ENCODE data around the gene SLC25A21.

The SLC25A21 gene

GRCh38 chr14:36676236-36676635 lies 496.2 kb downstream of the SLC25A21 start:
- Histone ChIP-seq H3K36me3 (ENCODE audit: control insufficient read depth in 2 of 2, insufficient read depth in 1 of 2, low read length in 2 of 2) (peaks cover 15 to 20% of the 10 kb centered on the region in 2 experiments), H3K9me3 (ENCODE audit: control insufficient read depth, insufficient read depth, low read depth, low read length) (no peaks in the 10 kb centered on the region), H3K4me3 (ENCODE audit: low read depth, low read length) (no peak overlapping the region), H3K4me1 (ENCODE audit: control insufficient read depth, insufficient read depth, low read length) (peaks cover 5% of the 10 kb centered on the region; the same call in 1 of the 2 replicates), H3K27ac (ENCODE audit: extremely low read depth, low read depth, low read length) (no peak overlapping the region)
- TF ChIP-seq GFI1B (tag by site-specific recombination; IDR thresholded peaks at IDR 0.05): no peak
- TF ChIP-seq, protein P1, sequence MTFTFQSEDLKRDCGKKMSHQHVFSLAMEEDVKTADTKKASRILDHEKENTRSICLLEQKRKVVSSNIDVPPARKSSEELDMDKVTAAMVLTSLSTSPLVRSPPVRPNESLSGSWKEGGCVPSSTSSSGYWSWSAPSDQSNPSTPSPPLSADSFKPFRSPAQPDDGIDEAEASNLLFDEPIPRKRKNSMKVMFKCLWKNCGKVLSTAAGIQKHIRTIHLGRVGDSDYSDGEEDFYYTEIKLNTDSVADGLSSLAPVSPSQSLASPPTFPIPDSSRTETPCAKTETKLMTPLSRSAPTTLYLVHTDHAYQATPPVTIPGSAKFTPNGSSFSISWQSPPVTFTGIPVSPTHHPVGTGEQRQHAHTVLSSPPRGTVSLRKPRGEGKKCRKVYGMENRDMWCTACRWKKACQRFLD (tag by site-specific recombination; IDR thresholded peaks at IDR 0.05): no peak
- TF ChIP-seq YY2 (tag by site-specific recombination; IDR thresholded peaks at IDR 0.05): no peak
- no peak for TF ChIP-seq REST (tag by site-specific recombination; IDR thresholded peaks at IDR 0.05)
- TF ChIP-seq ZNF433 (tag by site-specific recombination; IDR thresholded peaks at IDR 0.05; ENCODE audit: low read depth): no peak
- no peak for TF ChIP-seq ZNF561 (tag by site-specific recombination; IDR thresholded peaks at IDR 0.05; ENCODE audit: borderline replicate concordance)
- no peak for TF ChIP-seq ZNF776 (tag by site-specific recombination; IDR thresholded peaks at IDR 0.05; ENCODE audit: borderline replicate concordance)
- ChIA-PET POLR2A (no interaction called here), CTCF (no interaction called here)

GRCh38 chr14:36675581-36675980 lies 496.8 kb downstream of the SLC25A21 start:
- POLR2A ChIA-PET: no interaction called here
- CTCF ChIA-PET: no interaction called here
- peaks cover 15 to 20% of the 10 kb centered on the region in 2 experiments for H3K36me3 ChIP-seq (ENCODE audit: control insufficient read depth in 2 of 2, insufficient read depth in 1 of 2, low read length in 2 of 2)

DNA sequence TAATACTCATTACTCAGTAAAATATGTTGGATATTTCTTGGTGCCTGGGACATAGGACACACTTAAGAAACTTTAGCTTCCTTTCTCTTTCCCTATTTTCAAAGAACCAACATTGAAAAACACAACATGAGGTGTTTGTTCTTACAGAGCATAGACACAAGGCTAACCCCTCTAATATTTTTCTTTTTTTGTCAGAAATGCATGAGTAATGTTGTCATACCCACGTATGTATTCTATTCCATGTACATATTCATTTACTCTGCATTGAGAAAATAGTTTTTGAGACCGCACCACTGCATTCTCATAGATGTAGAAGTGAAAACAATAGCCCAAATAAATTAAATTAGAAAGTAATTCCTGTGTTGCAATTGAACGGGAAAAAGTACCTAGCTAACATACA lies 497.7 kb downstream of the SLC25A21 start:
- CTCF ChIA-PET: no interaction called here
- Histone ChIP-seq H3K9me3 (ENCODE audit: control insufficient read depth, insufficient read depth, low read depth, low read length) (no peaks in the 10 kb centered on the region), H3K27ac (ENCODE audit: extremely low read depth, low read depth, low read length) (no peak overlapping the region), H3K4me1 (ENCODE audit: control insufficient read depth, insufficient read depth, low read length) (peaks cover 9% of the 10 kb centered on the region), H3K4me3 (ENCODE audit: low read depth, low read length) (no peak overlapping the region), H3K36me3 (ENCODE audit: control insufficient read depth in 2 of 2, insufficient read depth in 1 of 2, low read length in 2 of 2) (peaks cover 15 to 20% of the 10 kb centered on the region in 2 experiments)
- POLR2A ChIA-PET: no interaction called here
- TF ChIP-seq OSR2 (tag by site-specific recombination; IDR thresholded peaks at IDR 0.05): no peak
- TF ChIP-seq, protein P2, sequence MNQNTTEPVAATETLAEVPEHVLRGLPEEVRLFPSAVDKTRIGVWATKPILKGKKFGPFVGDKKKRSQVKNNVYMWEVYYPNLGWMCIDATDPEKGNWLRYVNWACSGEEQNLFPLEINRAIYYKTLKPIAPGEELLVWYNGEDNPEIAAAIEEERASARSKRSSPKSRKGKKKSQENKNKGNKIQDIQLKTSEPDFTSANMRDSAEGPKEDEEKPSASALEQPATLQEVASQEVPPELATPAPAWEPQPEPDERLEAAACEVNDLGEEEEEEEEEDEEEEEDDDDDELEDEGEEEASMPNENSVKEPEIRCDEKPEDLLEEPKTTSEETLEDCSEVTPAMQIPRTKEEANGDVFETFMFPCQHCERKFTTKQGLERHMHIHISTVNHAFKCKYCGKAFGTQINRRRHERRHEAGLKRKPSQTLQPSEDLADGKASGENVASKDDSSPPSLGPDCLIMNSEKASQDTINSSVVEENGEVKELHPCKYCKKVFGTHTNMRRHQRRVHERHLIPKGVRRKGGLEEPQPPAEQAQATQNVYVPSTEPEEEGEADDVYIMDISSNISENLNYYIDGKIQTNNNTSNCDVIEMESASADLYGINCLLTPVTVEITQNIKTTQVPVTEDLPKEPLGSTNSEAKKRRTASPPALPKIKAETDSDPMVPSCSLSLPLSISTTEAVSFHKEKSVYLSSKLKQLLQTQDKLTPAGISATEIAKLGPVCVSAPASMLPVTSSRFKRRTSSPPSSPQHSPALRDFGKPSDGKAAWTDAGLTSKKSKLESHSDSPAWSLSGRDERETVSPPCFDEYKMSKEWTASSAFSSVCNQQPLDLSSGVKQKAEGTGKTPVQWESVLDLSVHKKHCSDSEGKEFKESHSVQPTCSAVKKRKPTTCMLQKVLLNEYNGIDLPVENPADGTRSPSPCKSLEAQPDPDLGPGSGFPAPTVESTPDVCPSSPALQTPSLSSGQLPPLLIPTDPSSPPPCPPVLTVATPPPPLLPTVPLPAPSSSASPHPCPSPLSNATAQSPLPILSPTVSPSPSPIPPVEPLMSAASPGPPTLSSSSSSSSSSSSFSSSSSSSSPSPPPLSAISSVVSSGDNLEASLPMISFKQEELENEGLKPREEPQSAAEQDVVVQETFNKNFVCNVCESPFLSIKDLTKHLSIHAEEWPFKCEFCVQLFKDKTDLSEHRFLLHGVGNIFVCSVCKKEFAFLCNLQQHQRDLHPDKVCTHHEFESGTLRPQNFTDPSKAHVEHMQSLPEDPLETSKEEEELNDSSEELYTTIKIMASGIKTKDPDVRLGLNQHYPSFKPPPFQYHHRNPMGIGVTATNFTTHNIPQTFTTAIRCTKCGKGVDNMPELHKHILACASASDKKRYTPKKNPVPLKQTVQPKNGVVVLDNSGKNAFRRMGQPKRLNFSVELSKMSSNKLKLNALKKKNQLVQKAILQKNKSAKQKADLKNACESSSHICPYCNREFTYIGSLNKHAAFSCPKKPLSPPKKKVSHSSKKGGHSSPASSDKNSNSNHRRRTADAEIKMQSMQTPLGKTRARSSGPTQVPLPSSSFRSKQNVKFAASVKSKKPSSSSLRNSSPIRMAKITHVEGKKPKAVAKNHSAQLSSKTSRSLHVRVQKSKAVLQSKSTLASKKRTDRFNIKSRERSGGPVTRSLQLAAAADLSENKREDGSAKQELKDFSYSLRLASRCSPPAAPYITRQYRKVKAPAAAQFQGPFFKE (tag by site-specific recombination; IDR thresholded peaks at IDR 0.05; ENCODE audit: borderline replicate concordance): no peak
- no peak for TF ChIP-seq ZNF692 (tag by site-specific recombination; IDR thresholded peaks at IDR 0.05)
- no peak for TF ChIP-seq ZBTB8A (tag by site-specific recombination; IDR thresholded peaks at IDR 0.05)
- TF ChIP-seq ZNF610 (tag by site-specific recombination; IDR thresholded peaks at IDR 0.05; ENCODE audit: borderline replicate concordance): no peak
- no peak for TF ChIP-seq ZNF292 (tag by site-specific recombination; IDR thresholded peaks at IDR 0.05; ENCODE audit: borderline replicate concordance, low read depth)
- no peak for TF ChIP-seq ZNF133 (tag by site-specific recombination; IDR thresholded peaks at IDR 0.05)
- TF ChIP-seq ZNF707 (tag by site-specific recombination; IDR thresholded peaks at IDR 0.05): no peak
- no peak for TF ChIP-seq ZBTB17 (tag by site-specific recombination; IDR thresholded peaks at IDR 0.05)
- TF ChIP-seq, protein P3, sequence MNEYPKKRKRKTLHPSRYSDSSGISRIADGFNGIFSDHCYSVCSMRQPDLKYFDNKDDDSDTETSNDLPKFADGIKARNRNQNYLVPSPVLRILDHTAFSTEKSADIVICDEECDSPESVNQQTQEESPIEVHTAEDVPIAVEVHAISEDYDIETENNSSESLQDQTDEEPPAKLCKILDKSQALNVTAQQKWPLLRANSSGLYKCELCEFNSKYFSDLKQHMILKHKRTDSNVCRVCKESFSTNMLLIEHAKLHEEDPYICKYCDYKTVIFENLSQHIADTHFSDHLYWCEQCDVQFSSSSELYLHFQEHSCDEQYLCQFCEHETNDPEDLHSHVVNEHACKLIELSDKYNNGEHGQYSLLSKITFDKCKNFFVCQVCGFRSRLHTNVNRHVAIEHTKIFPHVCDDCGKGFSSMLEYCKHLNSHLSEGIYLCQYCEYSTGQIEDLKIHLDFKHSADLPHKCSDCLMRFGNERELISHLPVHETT (tag by site-specific recombination; IDR thresholded peaks at IDR 0.05): no peak

More at GRCh38 chr14:36675581-36675980, 496.8 kb downstream of the SLC25A21 start:
- Histone ChIP-seq H3K4me1 (ENCODE audit: control insufficient read depth, insufficient read depth, low read length) (peaks cover 9% of the 10 kb centered on the region), H3K4me3 (ENCODE audit: low read depth, low read length) (no peak overlapping the region), H3K9me3 (ENCODE audit: control insufficient read depth, insufficient read depth, low read depth, low read length) (no peaks in the 10 kb centered on the region), H3K27ac (ENCODE audit: extremely low read depth, low read depth, low read length) (no peak overlapping the region)
- TF ChIP-seq SP3 (tag by site-specific recombination; IDR thresholded peaks at IDR 0.05): no peak
